Measurements from ENCODE around the gene MYH14.

MYH14 gene

GRCh38 chr19:50203281-50204080, at the start of gene MYH14:
TSS of gene MYH14 (plus strand) at chr19:50203622. CDS start at chr19:50210366, 6,744 bp downstream.
- no peak for DNase-seq (ENCODE audit: low read depth)

GRCh38 chr19:50154529-50154928, 48.9 kb upstream of the MYH14 start:
- DNase-seq (ENCODE audit: low read depth): no peak

GRCh38 chr19:50155520-50156109, 47.8 kb upstream of the MYH14 start:
- no peak for DNase-seq (ENCODE audit: low read depth)

GRCh38 chr19:50158577-50158976, 44.8 kb upstream of the MYH14 start:
- DNase-seq (ENCODE audit: low read depth): no peak

- DNase-seq (ENCODE audit: low read depth): no peak
These were observed 44.3 kb upstream of the MYH14 start for GRCh38 chr19:50159078-50159477.

- no peak for DNase-seq (ENCODE audit: low read depth)
These were observed 40.4 kb upstream of the MYH14 start, which contains the start of gene IZUMO2 for GRCh38 chr19:50162988-50163387. TSS of gene IZUMO2 (minus strand) at chr19:50163281. CDS start at chr19:50163194, 87 bp downstream.

- no peak for DNase-seq (ENCODE audit: low read depth)
These were observed 36.1 kb upstream of the MYH14 start for GRCh38 chr19:50167314-50167721.

GRCh38 chr19:50171752-50172151, 31.7 kb upstream of the MYH14 start:
- no peak for DNase-seq (ENCODE audit: low read depth)

GRCh38 chr19:50172726-50173125, 30.7 kb upstream of the MYH14 start:
- no peak for DNase-seq (ENCODE audit: low read depth)

GRCh38 chr19:50173127-50173526, 30.3 kb upstream of the MYH14 start:
- DNase-seq (ENCODE audit: low read depth): no peak

- DNase-seq (ENCODE audit: low read depth): no peak
These were observed 29.2 kb upstream of the MYH14 start for GRCh38 chr19:50174100-50174793.

GRCh38 chr19:50175924-50176323, 27.5 kb upstream of the MYH14 start:
- no peak for DNase-seq (ENCODE audit: low read depth)

- no peak for DNase-seq (ENCODE audit: low read depth)
These were observed 26.6 kb upstream of the MYH14 start for GRCh38 chr19:50176775-50177174.

GRCh38 chr19:50178320-50178719, 25.1 kb upstream of the MYH14 start:
- no peak for DNase-seq (ENCODE audit: low read depth)

GRCh38 chr19:50178859-50179537, 24.4 kb upstream of the MYH14 start:
- DNase-seq (ENCODE audit: low read depth): no peak

GRCh38 chr19:50181121-50181520, 22.3 kb upstream of the MYH14 start:
- no peak for DNase-seq (ENCODE audit: low read depth)

GRCh38 chr19:50184196-50184595, 19.2 kb upstream of the MYH14 start:
- DNase-seq (ENCODE audit: low read depth): no peak

- DNase-seq (ENCODE audit: low read depth): no peak
These were observed 15.5 kb upstream of the MYH14 start for GRCh38 chr19:50187937-50188336.

- DNase-seq (ENCODE audit: low read depth): no peak
These were observed 14.1 kb upstream of the MYH14 start for GRCh38 chr19:50189331-50189730.

- no peak for DNase-seq (ENCODE audit: low read depth)
These were observed 13.0 kb upstream of the MYH14 start for GRCh38 chr19:50190439-50190891.

GRCh38 chr19:50191216-50191615, 12.2 kb upstream of the MYH14 start:
- DNase-seq (ENCODE audit: low read depth): no peak

- no peak for DNase-seq (ENCODE audit: low read depth)
These were observed 10.8 kb upstream of the MYH14 start for GRCh38 chr19:50192463-50193211.
